ENCODE measurements around the gene HS6ST3.

- no peak for TF ChIP-seq CTCF (IDR thresholded peaks at IDR 0.05; ENCODE audit: extremely low read depth in 1 of 2, insufficient read depth in 1 of 2, low read depth in 1 of 2, low read length in 2 of 2)
- no peak for TF ChIP-seq POLR2A (IDR thresholded peaks at IDR 0.05; ENCODE audit: low read depth, low read length)
- TF ChIP-seq POLR2AphosphoS5 (IDR thresholded peaks at IDR 0.05; ENCODE audit: insufficient read depth, low read depth, low read length), result no peak
- TF ChIP-seq MAX (IDR thresholded peaks at IDR 0.05; ENCODE audit: insufficient read depth, insufficient read length), result no peak
- no peak for TF ChIP-seq EZH2 (IDR thresholded peaks at IDR 0.05; ENCODE audit: borderline replicate concordance, low read depth, low read length, severe bottlenecking)
- no peak for TF ChIP-seq FOS (IDR thresholded peaks at IDR 0.05; ENCODE audit: borderline replicate concordance, insufficient read depth, low read length)
Observed at GRCh38 chr13:96821381-96821780, 731.5 kb downstream of the HS6ST3 start.

Measured in endothelial cell of umbilical vein (primary cell).